ENCODE measurements around the gene CEP112. TPM values are rescaled to one million over a fixed set of nuclear protein-coding genes. Genes with fewer than 3 reads are reported as not detected.

The CEP112 gene
- 10 to 100 TPM in 2 of 4 donors, 1 to 10 TPM in 2; 1.1 to 12.9 (median 9.1) TPM for total RNA-seq

- H3K9me3 ChIP-seq: no peaks in the 10 kb centered on the region
- WGBS, 2 donors (ENCODE audit: low coverage in 1 of 2): 1% methylated on average over 58 of the region's 83 CpGs; no CpG with 5 or more reads in 1 of the 2 donors
- peak within 1 kb of the TSS; percentile 67 to 83 (median 71) for H3K27ac ChIP-seq
- peak within 1 kb of the TSS; percentile 68 to 87 (median 74) for H3K4me3 ChIP-seq
- no peak for TF ChIP-seq POLR2A (IDR thresholded peaks at IDR 0.05)
- TF ChIP-seq EP300 (IDR thresholded peaks at IDR 0.05; ENCODE audit: low read depth): no peak
- TF ChIP-seq POLR2AphosphoS5 (IDR thresholded peaks at IDR 0.05): peak in 2 of 3 donors; percentile 6 to 37
- TF ChIP-seq CTCF (IDR thresholded peaks at IDR 0.05): peak in 1 of 5 experiments; percentile 28
- no peaks in the 10 kb centered on the region for H3K27me3 ChIP-seq
- intact Hi-C loops (cut with DNase I; ENCODE audit: low total_unique reads) (no loop called here), in situ Hi-C loops (cut with MboI; ENCODE audit: low pct_ligation_motif_present in 1 of 4, low pct_unique_long_range_greater_than_20kb in 1 of 4, low sequenced_read_pairs in 3 of 4) (no loop called here)
- H3K4me1 ChIP-seq: peaks cover 0 to 24% (median 15%) of the 10 kb centered on the region in 4 donors
- DNase-seq: peak; percentile 85
- H3K36me3 ChIP-seq: no peaks in the 10 kb centered on the region
Measured at GRCh38 chr17:66191593-66192377, at the start of gene CEP112. CEP112 (minus strand) TSS chr17:66192133.

GRCh38 chr17:66240630-66241029 is 48.7 kb upstream of the CEP112 start:
- no peak for DNase-seq
- in situ Hi-C loops (cut with MboI; ENCODE audit: low pct_ligation_motif_present in 1 of 4, low pct_unique_long_range_greater_than_20kb in 1 of 4, low sequenced_read_pairs in 3 of 4) (no loop called here), intact Hi-C loops (cut with DNase I; ENCODE audit: low total_unique reads) (no loop called here)
- no peaks in the 10 kb centered on the region for H3K4me1 ChIP-seq
- H3K27me3 ChIP-seq: no peaks in the 10 kb centered on the region
- H3K36me3 ChIP-seq: no peaks in the 10 kb centered on the region
- H3K4me3 ChIP-seq: no peak overlapping the region
- no peak overlapping the region for H3K27ac ChIP-seq
- 51 to 54% methylated on average over 3 of the region's 3 CpGs for WGBS, 2 donors (ENCODE audit: low coverage in 1 of 2)
- TF ChIP-seq CTCF (IDR thresholded peaks at IDR 0.05): no peak
- TF ChIP-seq EP300 (IDR thresholded peaks at IDR 0.05; ENCODE audit: low read depth): no peak
- no peak for TF ChIP-seq POLR2A (IDR thresholded peaks at IDR 0.05)
- no peak for TF ChIP-seq POLR2AphosphoS5 (IDR thresholded peaks at IDR 0.05)
- H3K9me3 ChIP-seq: no peaks in the 10 kb centered on the region

- TF ChIP-seq EP300 (IDR thresholded peaks at IDR 0.05; ENCODE audit: low read depth) (no peak), POLR2AphosphoS5 (IDR thresholded peaks at IDR 0.05) (no peak), POLR2A (IDR thresholded peaks at IDR 0.05) (no peak), CTCF (IDR thresholded peaks at IDR 0.05) (no peak)
- in situ Hi-C loops (cut with MboI; ENCODE audit: low pct_ligation_motif_present in 1 of 4, low pct_unique_long_range_greater_than_20kb in 1 of 4, low sequenced_read_pairs in 3 of 4): no loop called here
- DNase-seq: no peak
- H3K9me3 ChIP-seq: no peaks in the 10 kb centered on the region
- H3K27me3 ChIP-seq: no peaks in the 10 kb centered on the region
- no peaks in the 10 kb centered on the region for H3K36me3 ChIP-seq
- no peaks in the 10 kb centered on the region for H3K4me1 ChIP-seq
- intact Hi-C loops (cut with DNase I; ENCODE audit: low total_unique reads): no loop called here
- H3K27ac ChIP-seq: no peak overlapping the region
- H3K4me3 ChIP-seq: no peak overlapping the region
- 89 to 100% methylated on average over 6 of the region's 6 CpGs for WGBS, 2 donors (ENCODE audit: low coverage in 1 of 2)
Measured at GRCh38 chr17:66240013-66240412, 48.1 kb upstream of the CEP112 start.

- no peaks in the 10 kb centered on the region for H3K9me3 ChIP-seq
- H3K27me3 ChIP-seq: no peaks in the 10 kb centered on the region
- in situ Hi-C loops (cut with MboI; ENCODE audit: low pct_ligation_motif_present in 1 of 4, low pct_unique_long_range_greater_than_20kb in 1 of 4, low sequenced_read_pairs in 3 of 4): no loop called here
- no peaks in the 10 kb centered on the region for H3K4me1 ChIP-seq
- no peak for TF ChIP-seq EP300 (IDR thresholded peaks at IDR 0.05; ENCODE audit: low read depth)
- no peak for TF ChIP-seq POLR2AphosphoS5 (IDR thresholded peaks at IDR 0.05)
- no peak for TF ChIP-seq POLR2A (IDR thresholded peaks at IDR 0.05)
- TF ChIP-seq CTCF (IDR thresholded peaks at IDR 0.05): no peak
- H3K4me3 ChIP-seq: no peak overlapping the region
- 76 to 81% methylated on average over 3 of the region's 3 CpGs for WGBS, 2 donors (ENCODE audit: low coverage in 1 of 2)
- DNase-seq: no peak
- no peaks in the 10 kb centered on the region for H3K36me3 ChIP-seq
- intact Hi-C loops (cut with DNase I; ENCODE audit: low total_unique reads): no loop called here
- no peak overlapping the region for H3K27ac ChIP-seq
Measured at GRCh38 chr17:66235377-66235994, 43.6 kb upstream of the CEP112 start.
